ENCODE results near the gene MAP3K8. TPM values are rescaled to one million over a fixed set of nuclear protein-coding genes. Genes with fewer than 3 reads are reported as not detected.

MAP3K8 gene
- total RNA-seq, 1 donor from 2014 or later = 10.4 TPM

- TF ChIP-seq, protein P1, sequence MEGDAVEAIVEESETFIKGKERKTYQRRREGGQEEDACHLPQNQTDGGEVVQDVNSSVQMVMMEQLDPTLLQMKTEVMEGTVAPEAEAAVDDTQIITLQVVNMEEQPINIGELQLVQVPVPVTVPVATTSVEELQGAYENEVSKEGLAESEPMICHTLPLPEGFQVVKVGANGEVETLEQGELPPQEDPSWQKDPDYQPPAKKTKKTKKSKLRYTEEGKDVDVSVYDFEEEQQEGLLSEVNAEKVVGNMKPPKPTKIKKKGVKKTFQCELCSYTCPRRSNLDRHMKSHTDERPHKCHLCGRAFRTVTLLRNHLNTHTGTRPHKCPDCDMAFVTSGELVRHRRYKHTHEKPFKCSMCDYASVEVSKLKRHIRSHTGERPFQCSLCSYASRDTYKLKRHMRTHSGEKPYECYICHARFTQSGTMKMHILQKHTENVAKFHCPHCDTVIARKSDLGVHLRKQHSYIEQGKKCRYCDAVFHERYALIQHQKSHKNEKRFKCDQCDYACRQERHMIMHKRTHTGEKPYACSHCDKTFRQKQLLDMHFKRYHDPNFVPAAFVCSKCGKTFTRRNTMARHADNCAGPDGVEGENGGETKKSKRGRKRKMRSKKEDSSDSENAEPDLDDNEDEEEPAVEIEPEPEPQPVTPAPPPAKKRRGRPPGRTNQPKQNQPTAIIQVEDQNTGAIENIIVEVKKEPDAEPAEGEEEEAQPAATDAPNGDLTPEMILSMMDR (IDR thresholded peaks at IDR 0.05; ENCODE audit: insufficient read depth, low read length, poor library complexity, severe bottlenecking) = no peak
- no peaks in the 10 kb centered on the region for H3K36me3 ChIP-seq (ENCODE audit: control insufficient read depth, insufficient read depth, low read length)
- no peak overlapping the region for H3K4me3 ChIP-seq (ENCODE audit: low read depth, low read length)
- DNase-seq (ENCODE audit: low read depth) = no peak
- no peaks in the 10 kb centered on the region for H3K27me3 ChIP-seq (ENCODE audit: control insufficient read depth, insufficient read depth, low read length)
These were observed 18.4 kb upstream of the MAP3K8 start for GRCh38 chr10:30415593-30415992.

DNA sequence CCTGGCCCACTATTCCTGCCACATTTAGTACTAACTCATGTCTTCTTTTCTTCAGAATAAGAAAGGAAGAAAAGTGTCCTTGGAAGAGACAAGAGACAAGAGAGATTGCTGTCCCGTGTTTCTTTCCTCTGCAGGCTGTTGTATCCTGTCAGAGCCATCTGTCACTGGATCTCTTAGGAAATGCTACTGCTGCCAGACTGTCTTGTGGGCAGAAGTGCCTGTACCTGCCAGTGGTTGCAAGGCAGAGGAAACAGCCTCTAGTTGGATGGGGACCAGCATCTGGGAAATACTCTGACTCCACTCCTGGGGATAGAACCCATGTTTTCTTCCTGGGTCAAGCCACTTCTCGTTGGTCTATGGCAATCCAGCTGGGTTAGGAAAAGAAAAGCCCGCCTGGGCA is 16.7 kb upstream of the MAP3K8 start:
- no peak for DNase-seq (ENCODE audit: low read depth)
- H3K36me3 ChIP-seq (ENCODE audit: control insufficient read depth, insufficient read depth, low read length) = no peaks in the 10 kb centered on the region
- TF ChIP-seq, protein P1 (IDR thresholded peaks at IDR 0.05; ENCODE audit: insufficient read depth, low read length, poor library complexity, severe bottlenecking) = no peak

GRCh38 chr10:30420266-30420665 is 13.7 kb upstream of the MAP3K8 start:
- TF ChIP-seq, protein P1 (IDR thresholded peaks at IDR 0.05; ENCODE audit: insufficient read depth, low read length, poor library complexity, severe bottlenecking) = no peak

More for the DNA sequence above, 16.7 kb upstream of the MAP3K8 start:
- no peak overlapping the region for H3K4me3 ChIP-seq (ENCODE audit: low read depth, low read length)
- H3K27me3 ChIP-seq (ENCODE audit: control insufficient read depth, insufficient read depth, low read length) = no peaks in the 10 kb centered on the region

GRCh38 chr10:30420766-30421165 is 13.2 kb upstream of the MAP3K8 start:
- no peak for DNase-seq (ENCODE audit: low read depth)
- H3K4me3 ChIP-seq (ENCODE audit: low read depth, low read length) = no peak overlapping the region
- H3K36me3 ChIP-seq (ENCODE audit: control insufficient read depth, insufficient read depth, low read length) = no peaks in the 10 kb centered on the region
- TF ChIP-seq, protein P1 (IDR thresholded peaks at IDR 0.05; ENCODE audit: insufficient read depth, low read length, poor library complexity, severe bottlenecking) = no peak
- H3K27me3 ChIP-seq (ENCODE audit: control insufficient read depth, insufficient read depth, low read length) = no peaks in the 10 kb centered on the region

More at GRCh38 chr10:30420266-30420665, 13.7 kb upstream of the MAP3K8 start:
- H3K27me3 ChIP-seq (ENCODE audit: control insufficient read depth, insufficient read depth, low read length) = no peaks in the 10 kb centered on the region
- H3K4me3 ChIP-seq (ENCODE audit: low read depth, low read length) = no peak overlapping the region
- H3K36me3 ChIP-seq (ENCODE audit: control insufficient read depth, insufficient read depth, low read length) = no peaks in the 10 kb centered on the region
- no peak for DNase-seq (ENCODE audit: low read depth)

DNA sequence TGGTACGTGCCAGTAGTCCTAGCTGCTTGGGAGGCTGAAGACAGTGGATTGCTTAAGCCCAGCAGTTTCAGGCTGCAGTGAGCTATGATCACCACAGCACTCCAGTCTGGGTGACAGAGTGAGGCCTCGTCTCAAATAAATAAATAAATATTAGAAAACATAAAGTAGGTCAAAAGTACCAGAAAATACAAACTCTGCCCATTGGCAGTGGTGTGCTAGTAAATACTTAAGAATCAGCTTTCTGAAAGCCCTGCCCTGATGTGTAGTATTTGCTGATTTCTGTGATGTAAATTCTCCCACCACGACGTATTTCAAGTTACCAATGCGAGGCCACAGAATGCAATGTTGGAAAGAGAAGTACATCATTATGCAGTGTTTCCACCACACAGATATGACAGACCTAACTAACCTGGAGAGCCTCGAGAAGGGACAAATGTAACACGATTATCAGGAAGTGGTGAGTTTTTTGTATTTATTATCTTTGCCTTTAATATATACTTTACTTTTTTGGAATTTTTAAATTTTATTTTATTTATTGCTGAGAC is 11.8 kb upstream of the MAP3K8 start:
- H3K4me3 ChIP-seq (ENCODE audit: low read depth, low read length) = no peak overlapping the region
- no peaks in the 10 kb centered on the region for H3K36me3 ChIP-seq (ENCODE audit: control insufficient read depth, insufficient read depth, low read length)
- DNase-seq (ENCODE audit: low read depth) = no peak
- no peaks in the 10 kb centered on the region for H3K27me3 ChIP-seq (ENCODE audit: control insufficient read depth, insufficient read depth, low read length)
- TF ChIP-seq, protein P1 (IDR thresholded peaks at IDR 0.05; ENCODE audit: insufficient read depth, low read length, poor library complexity, severe bottlenecking) = no peak
